ENCODE results near the gene FBXO24. TPM values are rescaled to one million over a fixed set of nuclear protein-coding genes. Genes with fewer than 3 reads are reported as not detected.

The FBXO24 gene
- total RNA-seq, 1 experiment from 2014 or later = 1.1 TPM

GRCh38 chr7:100614308-100614861 lies 28.3 kb downstream of the FBXO24 start:
- intact Hi-C loops (cut with micrococcal nuclease) = no loop called here
- TF ChIP-seq CTCF (IDR thresholded peaks at IDR 0.05; ENCODE audit: unreplicated experiment) = no peak
- Mint-ChIP-seq H3K9me3 (ENCODE audit: unreplicated experiment) (no peaks in the 10 kb centered on the region), H3K27me3 (ENCODE audit: insufficient read depth, unreplicated experiment) (no peaks in the 10 kb centered on the region), H3K4me3 (ENCODE audit: unreplicated experiment) (no peak overlapping the region), H3K4me1 (ENCODE audit: insufficient read depth, unreplicated experiment) (peaks cover 6% of the 10 kb centered on the region), H3K36me3 (ENCODE audit: insufficient read depth, unreplicated experiment) (no peaks in the 10 kb centered on the region), H3K27ac (ENCODE audit: low read depth, unreplicated experiment) (peak overlapping the region; percentile 47)
- POLR2A ChIA-PET = interaction anchor here (0.6 to 2.8 kb wide), 2 partner anchors 29 to 1190 kb away, joined by 3 to 49 read pairs; partner anchors contain the start of genes FBXO24 and LRCH4
- BruUV-seq (replicated peaks) = no TSS peak
- DNase-seq (ENCODE audit: unreplicated experiment) = no peak
- CTCF ChIA-PET = interaction anchor here (0.6 to 2.7 kb wide), 5 partner anchors 66 to 1730 kb away, joined by 3 to 21 read pairs (median 3); no protein-coding TSS in a partner anchor

GRCh38 chr7:100620239-100620638 lies 34.1 kb downstream of the FBXO24 start:
- no peaks in the 10 kb centered on the region for H3K9me3 Mint-ChIP-seq (ENCODE audit: unreplicated experiment)
- intact Hi-C loops (cut with micrococcal nuclease) = no loop called here
- no peaks in the 10 kb centered on the region for H3K27me3 Mint-ChIP-seq (ENCODE audit: insufficient read depth, unreplicated experiment)
- ChIA-PET CTCF (interaction anchor here (0.7 to 1.7 kb wide), 2 partner anchors 61 to 213 kb away, joined by 3 to 4 read pairs; no protein-coding TSS in a partner anchor), POLR2A (interaction anchor here (1.2 kb wide), 1 partner anchor 34 kb away, joined by 4 read pairs; the partner anchor contains the start of genes FBXO24 and LRCH4)
- BruUV-seq (replicated peaks) = no TSS peak
- no peak for DNase-seq (ENCODE audit: unreplicated experiment)
- no peak overlapping the region for H3K27ac Mint-ChIP-seq (ENCODE audit: low read depth, unreplicated experiment)
- TF ChIP-seq CTCF (IDR thresholded peaks at IDR 0.05; ENCODE audit: unreplicated experiment) = no peak
- no peaks in the 10 kb centered on the region for H3K36me3 Mint-ChIP-seq (ENCODE audit: insufficient read depth, unreplicated experiment)
- H3K4me3 Mint-ChIP-seq (ENCODE audit: unreplicated experiment) = no peak overlapping the region
- peaks cover 6% of the 10 kb centered on the region for H3K4me1 Mint-ChIP-seq (ENCODE audit: insufficient read depth, unreplicated experiment)

GRCh38 chr7:100620804-100621203 lies 34.7 kb downstream of the FBXO24 start:
- BruUV-seq (replicated peaks) = no TSS peak
- Mint-ChIP-seq H3K9me3 (ENCODE audit: unreplicated experiment) (no peaks in the 10 kb centered on the region), H3K4me3 (ENCODE audit: unreplicated experiment) (no peak overlapping the region), H3K4me1 (ENCODE audit: insufficient read depth, unreplicated experiment) (peaks cover 6% of the 10 kb centered on the region), H3K27me3 (ENCODE audit: insufficient read depth, unreplicated experiment) (no peaks in the 10 kb centered on the region), H3K36me3 (ENCODE audit: insufficient read depth, unreplicated experiment) (no peaks in the 10 kb centered on the region), H3K27ac (ENCODE audit: low read depth, unreplicated experiment) (no peak overlapping the region)
- DNase-seq (ENCODE audit: unreplicated experiment) = no peak
- ChIA-PET POLR2A (interaction anchor here (1.2 kb wide), 1 partner anchor 35 kb away, joined by 4 read pairs; the partner anchor contains the start of genes FBXO24 and LRCH4), CTCF (interaction anchor here (0.7 to 1.7 kb wide), 2 partner anchors 61 to 214 kb away, joined by 3 to 4 read pairs; no protein-coding TSS in a partner anchor)
- no peak for TF ChIP-seq CTCF (IDR thresholded peaks at IDR 0.05; ENCODE audit: unreplicated experiment)
- intact Hi-C loops (cut with micrococcal nuclease) = no loop called here

- POLR2A ChIA-PET = no interaction called here
- intact Hi-C loops (cut with micrococcal nuclease) = no loop called here
These were observed 35.4 kb downstream of the FBXO24 start for GRCh38 chr7:100621554-100621953.

More at GRCh38 chr7:100621554-100621953, 35.4 kb downstream of the FBXO24 start:
- no peak for TF ChIP-seq CTCF (IDR thresholded peaks at IDR 0.05; ENCODE audit: unreplicated experiment)
- no peaks in the 10 kb centered on the region for H3K9me3 Mint-ChIP-seq (ENCODE audit: unreplicated experiment)
- H3K4me3 Mint-ChIP-seq (ENCODE audit: unreplicated experiment) = no peak overlapping the region
- no peak overlapping the region for H3K27ac Mint-ChIP-seq (ENCODE audit: low read depth, unreplicated experiment)
- no TSS peak for BruUV-seq (replicated peaks)
- CTCF ChIA-PET = no interaction called here
- H3K27me3 Mint-ChIP-seq (ENCODE audit: insufficient read depth, unreplicated experiment) = no peaks in the 10 kb centered on the region
- H3K4me1 Mint-ChIP-seq (ENCODE audit: insufficient read depth, unreplicated experiment) = peaks cover 6% of the 10 kb centered on the region
- no peak for DNase-seq (ENCODE audit: unreplicated experiment)
- no peaks in the 10 kb centered on the region for H3K36me3 Mint-ChIP-seq (ENCODE audit: insufficient read depth, unreplicated experiment)
